Activated CD4-positive, alpha-beta memory T cell treated with anti-CD3 and anti-CD28 coated beads for 36 hours (primary cell): ENCODE data around the gene ST6GAL1. TPM values are rescaled to one million over a fixed set of nuclear protein-coding genes. Genes with fewer than 3 reads are reported as not detected.

Experiments
- CTCF ChIA-PET: fragments of 350-600 bp; sonication (Branson Sonifier 250); formaldehyde crosslinking; loops from one replicate; lab custom pipeline; 2021; ENCODE audit warnings: antibody characterized with exemption, inconsistent platforms; lab: Charles Lee
- POLR2A ChIA-PET: fragments of 350-600 bp; sonication (Branson Sonifier 250); formaldehyde crosslinking; loops from one replicate; lab custom pipeline; 2021; ENCODE audit warnings: antibody characterized with exemption; lab: Charles Lee
- DNase-seq: peaks from one replicate; pipeline ENCODE4 v3.0.0-alpha.2; 2020
- H3K27ac Mint-ChIP-seq: one replicate; pipeline ENCODE4 v1.8.0; 2021; ENCODE audit warnings: mixed read lengths
- H3K27me3 Mint-ChIP-seq: one replicate; pipeline ENCODE4 v1.8.0; 2021; ENCODE audit warnings: mixed read lengths
- H3K36me3 Mint-ChIP-seq: one replicate; pipeline ENCODE4 v1.8.0; 2021; ENCODE audit warnings: mixed read lengths
- H3K4me1 Mint-ChIP-seq: one replicate; pipeline ENCODE4 v1.8.0; 2021; ENCODE audit warnings: low read depth, mixed read lengths
- H3K4me3 Mint-ChIP-seq: one replicate; pipeline ENCODE4 v1.8.0; 2021; ENCODE audit warnings: mild to moderate bottlenecking, mixed read lengths
- H3K9me3 Mint-ChIP-seq: one replicate; pipeline ENCODE4 v1.8.0; 2021; ENCODE audit warnings: mixed read lengths
- intact Hi-C: fragments of 100-400 bp; cut with micrococcal nuclease; formaldehyde crosslinking; loops from one replicate; pipeline ENCODE4 v1.15.1; 2023
- total RNA-seq, 2 experiments: library from RNA; stranded (reverse); gene quantifications; one replicate each; pipeline ENCODE4 v1.2.3, GENCODE V29; 2021

ST6GAL1 gene
- total RNA-seq, 2 experiments from 2014 or later = 99.9 to 113 TPM

- CTCF ChIA-PET = interaction anchor here (0.9 to 1.9 kb wide), 4 partner anchors 49 to 114 kb away, joined by 3 to 9 read pairs (median 4); partner anchors contain the start of gene RPL39L
- peaks cover 5% of the 10 kb centered on the region for H3K9me3 Mint-ChIP-seq
- peaks cover 34% of the 10 kb centered on the region for H3K36me3 Mint-ChIP-seq
Observed at GRCh38 chr3:187025254-187025655, 94.9 kb downstream of the ST6GAL1 start.

GRCh38 chr3:187025656-187026316 is 95.5 kb downstream of the ST6GAL1 start:
- no peaks in the 10 kb centered on the region for H3K27me3 Mint-ChIP-seq
- peaks cover 5% of the 10 kb centered on the region for H3K9me3 Mint-ChIP-seq
- CTCF ChIA-PET = interaction anchor here (0.7 to 2.8 kb wide), 11 partner anchors 19 to 176 kb away, joined by 3 to 19 read pairs (median 6); partner anchors contain the start of gene RPL39L
- DNase-seq = peak; percentile 59
- peaks cover 46% of the 10 kb centered on the region for H3K4me1 Mint-ChIP-seq
- POLR2A ChIA-PET = interaction anchor here (0.7 to 3.3 kb wide), 15 partner anchors 9 to 242 kb away, joined by 3 to 21 read pairs (median 4); partner anchors contain the start of genes EIF4A2, RPL39L and ST6GAL1
- H3K4me3 Mint-ChIP-seq = peak overlapping the region; percentile 84
- peak overlapping the region; percentile 96 for H3K27ac Mint-ChIP-seq
- intact Hi-C loops = loop anchor here (1.0 to 10.0 kb wide), 9 partner anchors 16 to 1091 kb away; partner anchors contain the start of genes EIF4A2, RPL39L, ST6GAL1 and TBCCD1
- H3K36me3 Mint-ChIP-seq = peaks cover 39% of the 10 kb centered on the region

More at GRCh38 chr3:187025254-187025655, 94.9 kb downstream of the ST6GAL1 start:
- no peaks in the 10 kb centered on the region for H3K27me3 Mint-ChIP-seq
- POLR2A ChIA-PET = interaction anchor here (0.5 to 3.3 kb wide), 8 partner anchors 16 to 198 kb away, joined by 3 to 21 read pairs (median 6); partner anchors contain the start of gene ST6GAL1
- intact Hi-C loops = loop anchor here (1.0 to 10.0 kb wide), 8 partner anchors 16 to 1090 kb away; partner anchors contain the start of genes EIF4A2, ST6GAL1, TBCCD1 and TRA2B
- H3K4me3 Mint-ChIP-seq = peak overlapping the region; percentile 84
- peak overlapping the region; percentile 96 for H3K27ac Mint-ChIP-seq
- peaks cover 48% of the 10 kb centered on the region for H3K4me1 Mint-ChIP-seq
- DNase-seq = peak; percentile 71

GRCh38 chr3:187026317-187026670 is 96.0 kb downstream of the ST6GAL1 start:
- Mint-ChIP-seq H3K9me3 (peaks cover 5% of the 10 kb centered on the region), H3K27ac (peak overlapping the region; percentile 96), H3K4me3 (peak overlapping the region; percentile 84), H3K36me3 (peaks cover 43% of the 10 kb centered on the region), H3K4me1 (peaks cover 51% of the 10 kb centered on the region), H3K27me3 (no peaks in the 10 kb centered on the region)
- no peak for DNase-seq
- POLR2A ChIA-PET = interaction anchor here (0.7 to 3.3 kb wide), 13 partner anchors 9 to 242 kb away, joined by 3 to 21 read pairs (median 4); partner anchors contain the start of genes EIF4A2, RPL39L and ST6GAL1
- intact Hi-C loops = loop anchor here (2.0 to 10.0 kb wide), 5 partner anchors 94 to 1091 kb away; partner anchors contain the start of genes EIF4A2, RPL39L, ST6GAL1 and TBCCD1
- CTCF ChIA-PET = interaction anchor here (0.7 to 2.8 kb wide), 12 partner anchors 19 to 177 kb away, joined by 3 to 19 read pairs (median 5); partner anchors contain the start of gene RPL39L

GRCh38 chr3:187027531-187028278 is 97.4 kb downstream of the ST6GAL1 start:
- peaks cover 58% of the 10 kb centered on the region for H3K4me1 Mint-ChIP-seq
- peak overlapping the region; percentile 84 for H3K4me3 Mint-ChIP-seq
- POLR2A ChIA-PET = interaction anchor here (0.7 to 3.3 kb wide), 13 partner anchors 9 to 242 kb away, joined by 3 to 21 read pairs (median 4); partner anchors contain the start of gene ST6GAL1
- peaks cover 5% of the 10 kb centered on the region for H3K9me3 Mint-ChIP-seq
- intact Hi-C loops = loop anchor here (2.0 to 10.0 kb wide), 5 partner anchors 95 to 1093 kb away; partner anchors contain the start of genes EIF4A2, RPL39L, ST6GAL1 and TBCCD1
- peak overlapping the region; percentile 96 for H3K27ac Mint-ChIP-seq
- DNase-seq = peak; percentile 71
- peaks cover 53% of the 10 kb centered on the region for H3K36me3 Mint-ChIP-seq
- H3K27me3 Mint-ChIP-seq = no peaks in the 10 kb centered on the region
- CTCF ChIA-PET = interaction anchor here (0.6 to 2.8 kb wide), 13 partner anchors 12 to 654 kb away, joined by 3 to 19 read pairs (median 4); partner anchors contain the start of gene RPL39L

GRCh38 chr3:187031934-187032333 is 101.6 kb downstream of the ST6GAL1 start:
- Mint-ChIP-seq H3K9me3 (peaks cover 28% of the 10 kb centered on the region), H3K4me3 (peak overlapping the region; percentile 1), H3K27me3 (no peaks in the 10 kb centered on the region), H3K27ac (peak overlapping the region; percentile 78), H3K4me1 (peaks cover 76% of the 10 kb centered on the region), H3K36me3 (peaks cover 78% of the 10 kb centered on the region)
- POLR2A ChIA-PET = interaction anchor here (0.9 to 1.2 kb wide), 2 partner anchors 10 to 25 kb away, joined by 3 to 7 read pairs; no protein-coding TSS in a partner anchor
- intact Hi-C loops = no loop called here
- no peak for DNase-seq
- CTCF ChIA-PET = interaction anchor here (0.8 to 1.8 kb wide), 3 partner anchors 100 to 182 kb away, joined by 3 to 6 read pairs (median 6); partner anchors contain the start of gene RPL39L

GRCh38 chr3:187036394-187036793 is 106.1 kb downstream of the ST6GAL1 start:
- POLR2A ChIA-PET = interaction anchor here (1.1 kb wide), 1 partner anchor 9 kb away, joined by 3 read pairs; no protein-coding TSS in a partner anchor
- intact Hi-C loops = no loop called here
- CTCF ChIA-PET = interaction anchor here (0.7 kb wide), 1 partner anchor 43 kb away, joined by 4 read pairs; no protein-coding TSS in a partner anchor
- H3K4me3 Mint-ChIP-seq = no peak overlapping the region
- no peak for DNase-seq
- peaks cover 28% of the 10 kb centered on the region for H3K9me3 Mint-ChIP-seq
- peaks cover 74% of the 10 kb centered on the region for H3K4me1 Mint-ChIP-seq
- H3K27ac Mint-ChIP-seq = no peak overlapping the region
- no peaks in the 10 kb centered on the region for H3K27me3 Mint-ChIP-seq
- peaks cover 74% of the 10 kb centered on the region for H3K36me3 Mint-ChIP-seq

- peaks cover 79% of the 10 kb centered on the region for H3K36me3 Mint-ChIP-seq
- H3K27me3 Mint-ChIP-seq = no peaks in the 10 kb centered on the region
- H3K4me1 Mint-ChIP-seq = peaks cover 77% of the 10 kb centered on the region
- H3K27ac Mint-ChIP-seq = peak overlapping the region; percentile 92
- H3K4me3 Mint-ChIP-seq = no peak overlapping the region
- peaks cover 23% of the 10 kb centered on the region for H3K9me3 Mint-ChIP-seq
- ChIA-PET CTCF (interaction anchor here (1.2 kb wide), 1 partner anchor 9 kb away, joined by 3 read pairs; no protein-coding TSS in a partner anchor), POLR2A (interaction anchor here (1.2 to 1.3 kb wide), 2 partner anchors 12 to 13 kb away, joined by 4 to 5 read pairs; no protein-coding TSS in a partner anchor)
- intact Hi-C loops = no loop called here
- peak; percentile 43 for DNase-seq
Observed at GRCh38 chr3:187039100-187039722, 108.9 kb downstream of the ST6GAL1 start.

- intact Hi-C loops = loop anchor here (2.0 to 10.0 kb wide), 3 partner anchors 88 to 765 kb away; partner anchors contain the start of gene ST6GAL1
- H3K4me1 Mint-ChIP-seq = peaks cover 76% of the 10 kb centered on the region
- CTCF ChIA-PET = interaction anchor here (1.2 to 1.5 kb wide), 2 partner anchors 10 to 12 kb away, joined by 3 to 6 read pairs; no protein-coding TSS in a partner anchor
- no peaks in the 10 kb centered on the region for H3K27me3 Mint-ChIP-seq
- H3K36me3 Mint-ChIP-seq = peaks cover 76% of the 10 kb centered on the region
- H3K27ac Mint-ChIP-seq = peak overlapping the region; percentile 92
- H3K4me3 Mint-ChIP-seq = no peak overlapping the region
- POLR2A ChIA-PET = interaction anchor here (1.3 kb wide), 1 partner anchor 13 kb away, joined by 4 read pairs; no protein-coding TSS in a partner anchor
- DNase-seq = no peak
- peaks cover 16% of the 10 kb centered on the region for H3K9me3 Mint-ChIP-seq
Observed at GRCh38 chr3:187039723-187040414, 109.5 kb downstream of the ST6GAL1 start.

- Mint-ChIP-seq H3K9me3 (peaks cover 8% of the 10 kb centered on the region), H3K27ac (peak overlapping the region; percentile 92), H3K36me3 (peaks cover 74% of the 10 kb centered on the region), H3K4me1 (peaks cover 78% of the 10 kb centered on the region), H3K4me3 (peak overlapping the region; percentile 47), H3K27me3 (no peaks in the 10 kb centered on the region)
- ChIA-PET CTCF (interaction anchor here (1.2 to 1.5 kb wide), 2 partner anchors 13 to 189 kb away, joined by 3 to 6 read pairs; no protein-coding TSS in a partner anchor), POLR2A (interaction anchor here (0.6 to 1.6 kb wide), 9 partner anchors 8 to 197 kb away, joined by 3 to 7 read pairs (median 4); no protein-coding TSS in a partner anchor)
- DNase-seq = peak; percentile 52
- intact Hi-C loops = loop anchor here (1.0 to 10.0 kb wide), 8 partner anchors 11 to 764 kb away; partner anchors contain the start of gene ST6GAL1
Observed at GRCh38 chr3:187040516-187041361, 110.4 kb downstream of the ST6GAL1 start.
